ENCODE data around the gene SLC2A13.

Gene SLC2A13

GRCh38 chr12:39986674-39987073, 119.2 kb downstream of the SLC2A13 start:
- Mint-ChIP-seq H3K27ac (no peak overlapping the region), H3K27me3 (ENCODE audit: low read depth) (no peaks in the 10 kb centered on the region), H3K4me1 (ENCODE audit: low read depth) (no peaks in the 10 kb centered on the region), H3K4me3 (no peak overlapping the region), H3K36me3 (ENCODE audit: low read depth) (no peaks in the 10 kb centered on the region), H3K9me3 (no peaks in the 10 kb centered on the region)
- DNase-seq (ENCODE audit: low spot score), result no peak

- DNase-seq (ENCODE audit: low spot score), result no peak
- no peak overlapping the region for H3K4me3 Mint-ChIP-seq
- no peaks in the 10 kb centered on the region for H3K9me3 Mint-ChIP-seq
- no peaks in the 10 kb centered on the region for H3K36me3 Mint-ChIP-seq (ENCODE audit: low read depth)
- H3K4me1 Mint-ChIP-seq (ENCODE audit: low read depth), result no peaks in the 10 kb centered on the region
- H3K27me3 Mint-ChIP-seq (ENCODE audit: low read depth), result no peaks in the 10 kb centered on the region
- H3K27ac Mint-ChIP-seq, result no peak overlapping the region
Measured at GRCh38 chr12:39984670-39985069, 121.2 kb downstream of the SLC2A13 start.

DNA sequence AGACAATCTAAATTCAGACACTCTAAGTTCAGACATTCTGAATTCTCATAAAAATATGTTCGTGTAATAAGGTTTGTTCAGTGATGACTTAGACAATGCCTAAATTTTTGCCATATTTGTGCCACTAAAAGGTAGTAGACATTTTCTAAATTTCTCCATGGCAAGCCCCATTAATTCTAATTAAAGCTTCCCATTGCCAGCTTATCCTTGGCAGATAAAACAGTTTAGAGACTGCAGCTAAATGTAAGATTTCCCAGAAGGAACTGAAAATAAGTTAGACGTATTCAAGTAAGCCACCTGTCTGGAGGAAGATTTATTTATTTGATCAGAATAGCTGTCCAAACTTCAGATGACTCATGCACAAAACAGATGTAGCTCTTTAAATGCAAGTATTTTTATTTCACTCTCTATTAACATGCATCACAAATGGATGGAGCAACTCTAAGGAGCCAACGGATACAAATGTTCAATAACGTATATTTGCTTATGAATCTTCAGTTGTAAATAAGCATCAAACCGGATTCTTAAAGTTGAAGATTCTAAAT, 130.4 kb downstream of the SLC2A13 start:
- Mint-ChIP-seq H3K9me3 (no peaks in the 10 kb centered on the region), H3K4me1 (ENCODE audit: low read depth) (no peaks in the 10 kb centered on the region), H3K4me3 (no peak overlapping the region), H3K27ac (no peak overlapping the region), H3K27me3 (ENCODE audit: low read depth) (no peaks in the 10 kb centered on the region), H3K36me3 (ENCODE audit: low read depth) (no peaks in the 10 kb centered on the region)
- no peak for DNase-seq (ENCODE audit: low spot score)

- H3K27ac Mint-ChIP-seq, result no peak overlapping the region
Measured at GRCh38 chr12:39972119-39972518, 133.8 kb downstream of the SLC2A13 start.

GRCh38 chr12:39971348-39971747, 134.5 kb downstream of the SLC2A13 start:
- Mint-ChIP-seq H3K27ac (no peak overlapping the region), H3K36me3 (ENCODE audit: low read depth) (no peaks in the 10 kb centered on the region), H3K4me3 (no peak overlapping the region), H3K9me3 (no peaks in the 10 kb centered on the region), H3K4me1 (ENCODE audit: low read depth) (no peaks in the 10 kb centered on the region), H3K27me3 (ENCODE audit: low read depth) (no peaks in the 10 kb centered on the region)
- DNase-seq (ENCODE audit: low spot score), result no peak

More at GRCh38 chr12:39972119-39972518, 133.8 kb downstream of the SLC2A13 start:
- no peaks in the 10 kb centered on the region for H3K27me3 Mint-ChIP-seq (ENCODE audit: low read depth)
- H3K4me1 Mint-ChIP-seq (ENCODE audit: low read depth), result no peaks in the 10 kb centered on the region
- no peaks in the 10 kb centered on the region for H3K36me3 Mint-ChIP-seq (ENCODE audit: low read depth)
- H3K4me3 Mint-ChIP-seq, result no peak overlapping the region
- no peak for DNase-seq (ENCODE audit: low spot score)
- no peaks in the 10 kb centered on the region for H3K9me3 Mint-ChIP-seq

GRCh38 chr12:39966721-39967120, 139.2 kb downstream of the SLC2A13 start:
- no peaks in the 10 kb centered on the region for H3K36me3 Mint-ChIP-seq (ENCODE audit: low read depth)
- DNase-seq (ENCODE audit: low spot score), result no peak
- H3K9me3 Mint-ChIP-seq, result no peaks in the 10 kb centered on the region
- no peaks in the 10 kb centered on the region for H3K4me1 Mint-ChIP-seq (ENCODE audit: low read depth)
- H3K27me3 Mint-ChIP-seq (ENCODE audit: low read depth), result no peaks in the 10 kb centered on the region
- H3K27ac Mint-ChIP-seq, result no peak overlapping the region
- H3K4me3 Mint-ChIP-seq, result no peak overlapping the region

DNA sequence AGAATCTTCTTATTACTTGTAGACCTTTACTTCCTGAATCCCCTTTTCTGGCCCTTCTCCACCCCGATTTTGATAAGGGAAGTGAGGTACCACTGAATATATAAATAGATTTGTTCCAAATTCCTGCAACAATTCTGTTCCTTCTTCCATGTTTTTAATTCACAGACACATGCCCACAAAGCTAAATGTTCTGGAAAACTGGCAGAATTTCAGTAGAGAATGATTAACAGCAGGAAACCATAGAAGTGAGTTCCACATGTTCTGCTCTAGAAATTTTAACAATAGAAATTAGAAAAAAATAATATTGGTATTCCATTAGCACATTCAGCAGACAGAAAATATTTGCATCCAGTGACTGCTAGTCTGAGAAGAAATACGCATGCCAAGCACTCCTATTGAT, 139.6 kb downstream of the SLC2A13 start:
- no peak overlapping the region for H3K27ac Mint-ChIP-seq
- H3K9me3 Mint-ChIP-seq, result no peaks in the 10 kb centered on the region
- no peak overlapping the region for H3K4me3 Mint-ChIP-seq
- no peaks in the 10 kb centered on the region for H3K4me1 Mint-ChIP-seq (ENCODE audit: low read depth)
- no peaks in the 10 kb centered on the region for H3K27me3 Mint-ChIP-seq (ENCODE audit: low read depth)
- H3K36me3 Mint-ChIP-seq (ENCODE audit: low read depth), result no peaks in the 10 kb centered on the region
- DNase-seq (ENCODE audit: low spot score), result no peak

GRCh38 chr12:39959467-39959866, 146.4 kb downstream of the SLC2A13 start:
- Mint-ChIP-seq H3K4me1 (ENCODE audit: low read depth) (no peaks in the 10 kb centered on the region), H3K27ac (no peak overlapping the region), H3K27me3 (ENCODE audit: low read depth) (peaks cover 2% of the 10 kb centered on the region), H3K9me3 (no peaks in the 10 kb centered on the region), H3K36me3 (ENCODE audit: low read depth) (no peaks in the 10 kb centered on the region), H3K4me3 (no peak overlapping the region)
- DNase-seq (ENCODE audit: low spot score), result no peak

DNA sequence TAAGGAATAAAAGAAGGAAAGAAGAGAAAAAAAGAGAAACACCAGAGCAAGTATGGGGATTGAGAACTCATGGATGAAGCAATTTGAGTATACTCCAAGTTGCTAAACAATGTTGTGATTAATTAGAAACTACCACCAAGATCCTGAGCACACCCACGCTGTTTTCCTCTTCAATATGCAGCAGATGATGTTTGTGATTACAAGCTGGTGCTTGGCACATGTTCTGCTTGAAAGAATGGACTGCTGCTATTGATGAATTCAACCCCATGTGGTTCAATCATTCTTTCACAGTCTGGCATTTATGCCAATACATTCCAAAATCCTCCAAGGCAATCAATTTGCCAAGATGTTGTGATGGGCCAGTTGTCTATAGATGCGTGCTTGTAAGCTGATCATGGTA, 146.8 kb downstream of the SLC2A13 start:
- Mint-ChIP-seq H3K27ac (no peak overlapping the region), H3K4me3 (no peak overlapping the region), H3K9me3 (no peaks in the 10 kb centered on the region), H3K27me3 (ENCODE audit: low read depth) (peaks cover 2% of the 10 kb centered on the region), H3K36me3 (ENCODE audit: low read depth) (no peaks in the 10 kb centered on the region), H3K4me1 (ENCODE audit: low read depth) (no peaks in the 10 kb centered on the region)
- no peak for DNase-seq (ENCODE audit: low spot score)

DNA sequence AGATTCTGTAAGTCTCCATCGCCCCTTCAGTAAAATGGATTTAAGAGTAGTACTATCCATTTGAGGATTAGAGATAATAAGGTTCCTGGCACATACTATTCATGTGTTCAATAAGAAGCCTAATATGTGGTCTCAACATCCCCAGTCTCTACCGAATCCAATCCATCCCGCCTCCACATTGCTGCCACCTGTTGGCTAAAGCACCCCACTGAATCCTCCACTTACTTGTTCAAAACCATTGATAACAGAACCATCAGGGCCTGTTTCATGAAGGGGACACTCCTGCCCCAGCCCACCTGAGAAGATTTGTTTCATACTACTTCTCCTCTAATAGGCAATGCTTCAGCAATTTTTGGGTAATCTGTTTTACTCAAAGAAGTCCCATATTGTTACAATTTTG, 147.5 kb downstream of the SLC2A13 start:
- H3K9me3 Mint-ChIP-seq, result no peaks in the 10 kb centered on the region
- peaks cover 2% of the 10 kb centered on the region for H3K27me3 Mint-ChIP-seq (ENCODE audit: low read depth)
- H3K27ac Mint-ChIP-seq, result no peak overlapping the region
- no peak for DNase-seq (ENCODE audit: low spot score)
- no peaks in the 10 kb centered on the region for H3K36me3 Mint-ChIP-seq (ENCODE audit: low read depth)
- H3K4me3 Mint-ChIP-seq, result no peak overlapping the region
- no peaks in the 10 kb centered on the region for H3K4me1 Mint-ChIP-seq (ENCODE audit: low read depth)

- H3K27me3 Mint-ChIP-seq (ENCODE audit: low read depth), result peaks cover 2% of the 10 kb centered on the region
- no peaks in the 10 kb centered on the region for H3K9me3 Mint-ChIP-seq
- no peaks in the 10 kb centered on the region for H3K36me3 Mint-ChIP-seq (ENCODE audit: low read depth)
- H3K4me3 Mint-ChIP-seq, result no peak overlapping the region
- DNase-seq (ENCODE audit: low spot score), result no peak
- no peak overlapping the region for H3K27ac Mint-ChIP-seq
- H3K4me1 Mint-ChIP-seq (ENCODE audit: low read depth), result no peaks in the 10 kb centered on the region
Measured at GRCh38 chr12:39956725-39957124, 149.2 kb downstream of the SLC2A13 start.

DNA sequence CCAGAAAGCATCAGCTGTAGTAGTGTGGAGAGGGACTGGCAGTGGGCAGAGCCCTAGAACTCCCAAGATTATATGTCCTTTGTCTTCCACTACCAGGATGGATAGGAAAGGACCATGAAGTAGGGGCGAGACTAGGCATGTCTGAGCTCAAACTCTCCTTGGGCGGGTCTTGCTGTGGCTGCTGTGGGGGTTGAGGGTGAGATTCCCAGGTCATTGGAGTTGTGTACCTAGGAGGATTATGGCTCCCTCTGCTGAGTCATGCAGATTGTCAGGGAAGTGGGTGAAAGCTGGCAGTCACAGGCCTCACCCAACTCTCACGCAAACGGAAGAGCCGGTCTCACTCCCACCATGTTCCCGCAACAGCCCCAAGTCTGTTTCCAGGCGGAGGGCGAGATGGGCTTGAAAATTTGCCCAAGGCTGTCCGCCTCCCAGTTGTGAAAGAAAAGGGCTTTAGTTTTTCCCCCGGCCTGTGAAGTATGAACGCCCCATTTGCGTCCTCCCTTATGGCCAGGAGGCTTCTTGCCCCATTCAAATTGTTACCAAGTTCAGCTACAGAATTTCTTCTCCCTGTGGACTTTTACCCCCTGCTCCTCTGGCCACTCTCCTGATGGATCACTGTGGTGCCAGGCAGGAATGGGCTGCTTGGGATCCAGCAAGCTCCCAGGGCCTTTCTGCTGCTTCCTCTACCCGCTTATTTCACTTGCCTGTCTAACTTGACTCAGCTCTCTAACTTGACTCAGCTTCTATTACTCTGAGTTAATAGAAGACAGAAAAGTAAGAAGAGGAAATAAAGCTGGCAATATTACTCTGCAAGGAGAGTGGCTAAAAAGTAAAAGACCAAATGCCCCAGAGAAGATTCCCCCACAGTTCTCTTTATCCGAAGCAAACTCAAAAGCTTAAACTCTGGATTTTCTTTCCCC, 159.3 kb downstream of the SLC2A13 start:
- Mint-ChIP-seq H3K27ac (no peak overlapping the region), H3K27me3 (ENCODE audit: low read depth) (no peaks in the 10 kb centered on the region), H3K4me3 (no peak overlapping the region), H3K36me3 (ENCODE audit: low read depth) (no peaks in the 10 kb centered on the region), H3K4me1 (ENCODE audit: low read depth) (peaks cover 2% of the 10 kb centered on the region), H3K9me3 (peaks cover 2% of the 10 kb centered on the region)
- DNase-seq (ENCODE audit: low spot score), result no peak

DNA sequence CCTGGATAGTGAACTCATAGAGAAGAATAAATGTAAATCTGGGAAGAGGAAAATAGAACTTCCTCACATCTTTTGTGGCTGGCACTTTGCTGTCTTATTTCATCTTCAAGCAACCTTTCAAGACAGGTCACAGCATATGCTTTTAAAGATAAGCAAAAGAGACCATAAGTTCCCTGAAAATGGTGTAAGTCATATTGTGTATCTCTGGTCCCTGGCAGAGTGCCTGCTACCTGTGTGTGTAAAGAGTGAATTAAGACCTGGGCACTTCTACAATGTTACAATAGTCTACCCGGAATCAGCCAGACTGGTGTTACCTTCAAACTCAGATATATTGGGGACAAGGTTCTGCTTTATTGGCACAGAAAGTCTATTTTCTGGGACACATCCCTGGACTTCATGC, 168.8 kb downstream of the SLC2A13 start:
- Mint-ChIP-seq H3K27ac (no peak overlapping the region), H3K36me3 (ENCODE audit: low read depth) (no peaks in the 10 kb centered on the region), H3K4me1 (ENCODE audit: low read depth) (no peaks in the 10 kb centered on the region), H3K4me3 (no peak overlapping the region), H3K9me3 (peaks cover 11% of the 10 kb centered on the region), H3K27me3 (ENCODE audit: low read depth) (no peaks in the 10 kb centered on the region)
- DNase-seq (ENCODE audit: low spot score), result no peak

DNA sequence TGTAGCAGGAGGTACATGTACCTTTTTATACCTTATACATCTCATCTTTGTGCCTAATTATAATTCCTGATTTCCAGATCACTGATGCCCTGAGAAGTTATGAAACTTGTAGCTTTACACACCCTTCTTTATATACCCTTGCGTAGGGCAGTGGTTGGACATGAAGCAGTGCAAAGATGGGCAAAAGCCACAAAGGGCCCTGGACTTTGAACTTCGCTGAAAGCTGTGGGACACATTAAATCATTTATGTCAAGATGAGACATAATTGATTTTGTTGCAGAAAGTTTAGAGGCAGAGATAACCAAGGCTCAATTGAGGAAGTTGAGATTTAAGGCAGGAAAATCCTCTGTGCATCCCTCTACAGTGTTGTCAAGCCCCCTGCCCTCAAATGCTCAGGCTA, 170.0 kb downstream of the SLC2A13 start:
- H3K36me3 Mint-ChIP-seq (ENCODE audit: low read depth), result no peaks in the 10 kb centered on the region
- H3K27me3 Mint-ChIP-seq (ENCODE audit: low read depth), result no peaks in the 10 kb centered on the region
- peaks cover 1% of the 10 kb centered on the region for H3K9me3 Mint-ChIP-seq
- no peak for DNase-seq (ENCODE audit: low spot score)
- no peaks in the 10 kb centered on the region for H3K4me1 Mint-ChIP-seq (ENCODE audit: low read depth)
- no peak overlapping the region for H3K27ac Mint-ChIP-seq
- H3K4me3 Mint-ChIP-seq, result no peak overlapping the region

Measured in T-helper 2 cell treated with Interferon-gamma antibody and Interleukin-4, amounts not matched to agents 5 μg/mL and 100 μg/mL, for 36 hours (primary cell).